B cell (primary cell): Measurements from ENCODE around the gene CAMK1D. TPM values are rescaled to one million over a fixed set of nuclear protein-coding genes. Genes with fewer than 3 reads are reported as not detected.
"Not testable (repeated sequence)": the region's sequence is repeated elsewhere in the genome, so short reads cannot be mapped to it uniquely, and the experiment has no call there.

Experiments
- ATAC-seq: fragments of 200-7000 bp; cut with Tn5 transposase; one replicate; pipeline ENCODE4 v1.10.0; 2021; ENCODE audit warnings: low read depth, mild to moderate bottlenecking, moderate number of reproducible peaks, moderate library complexity
- CTCF ChIA-PET: fragments of 350-600 bp; sonication (Branson Sonifier 250); formaldehyde crosslinking; loops from one replicate; lab custom pipeline; 2021; ENCODE audit warnings: antibody characterized with exemption, inconsistent platforms; lab: Charles Lee
- POLR2A ChIA-PET: fragments of 350-600 bp; sonication (Branson Sonifier 250); formaldehyde crosslinking; loops from one replicate; lab custom pipeline; 2021; ENCODE audit warnings: antibody characterized with exemption; lab: Charles Lee
- DNase-seq: peaks from one replicate; pipeline ENCODE4 v3.0.0; 2013
- H2AFZ ChIP-seq: 2 replicates; pipeline ENCODE4 v1.6.1; 2012; ENCODE audit warnings: mild to moderate bottlenecking, low read depth, low read length; ENCODE audit not compliant: insufficient read depth, poor library complexity, severe bottlenecking
- H3K27ac ChIP-seq, 2 donors: 1 replicate in 1 of 2; 2 replicates in 1 of 2; pipeline ENCODE4 v1.5.1; 2012 to 2013; ENCODE audit warnings: low read length in 2 of 2, mild to moderate bottlenecking in 2 of 2, moderate library complexity in 1 of 2
- H3K27me3 ChIP-seq, 4 experiments: fragments of 200-600 bp in 1 of 4; sonication (generic) in 1 of 4; replicated peaks in 1 of 4; 1 replicate in 2 of 4; 2 replicates in 2 of 4; pipeline versions ENCODE4 v1.6.1 to v1.7.0; 2013 to 2016; ENCODE audit warnings: low read length in 3 of 4, mild to moderate bottlenecking in 2 of 4, mixed read lengths in 1 of 4, moderate library complexity in 1 of 4; ENCODE audit not compliant: insufficient read depth in 4 of 4, control insufficient read depth in 3 of 4; ENCODE audit errors: control extremely low read depth in 1 of 4
- H3K36me3 ChIP-seq, 2 experiments: replicated peaks in 1 of 2; 1 replicate in 1 of 2; 2 replicates in 1 of 2; pipeline versions ENCODE4 v1.6.1 to v1.7.1; 2013; ENCODE audit warnings: low read length in 1 of 2; ENCODE audit not compliant: insufficient read depth in 2 of 2, control insufficient read depth in 1 of 2; ENCODE audit errors: control extremely low read depth in 1 of 2, extremely low read depth in 1 of 2
- H3K4me1 ChIP-seq, 2 donors: fragments of 200-600 bp in 1 of 2; sonication (generic) in 1 of 2; 1 replicate in 1 of 2; 2 replicates in 1 of 2; pipeline versions ENCODE4 v1.5.1 to v1.6.1; 2013 to 2017; ENCODE audit warnings: low read length in 2 of 2; ENCODE audit not compliant: control insufficient read depth in 2 of 2, insufficient read depth in 2 of 2
- H3K4me2 ChIP-seq: replicated peaks from 2 replicates; pipeline ENCODE3; 2012; ENCODE audit warnings: mild to moderate bottlenecking, low read depth, low read length; ENCODE audit not compliant: poor library complexity, severe bottlenecking
- H3K4me3 ChIP-seq, 5 experiments: fragments of 200-600 bp in 1 of 5; sonication (generic) in 1 of 5; 1 replicate in 3 of 5; 2 replicates in 2 of 5; pipeline versions ENCODE4 v1.5.1 to v1.7.0; 2011 to 2016; ENCODE audit warnings: low read length in 4 of 5, mild to moderate bottlenecking in 4 of 5, low read depth in 2 of 5, control low read depth in 1 of 5, moderate library complexity in 1 of 5; ENCODE audit not compliant: insufficient read depth in 1 of 5; ENCODE audit errors: control extremely low read depth in 1 of 5, extremely low read depth in 1 of 5
- H3K79me2 ChIP-seq: fragments of 200-600 bp; sonication (generic); one replicate; pipeline ENCODE4 v1.6.0; 2016; ENCODE audit warnings: low read length; ENCODE audit not compliant: control insufficient read depth, insufficient read depth
- H3K9ac ChIP-seq: fragments of 200-600 bp; sonication (generic); 2 replicates; pipeline ENCODE4 v1.6.1; 2017; ENCODE audit warnings: mild to moderate bottlenecking, low read length, moderate library complexity
- H3K9me3 ChIP-seq, 3 donors: one replicate each; pipeline versions ENCODE4 v1.6.1 to v1.7.1; 2013; ENCODE audit warnings: low read length in 2 of 3; ENCODE audit not compliant: control insufficient read depth in 2 of 3, insufficient read depth in 1 of 3; ENCODE audit errors: control extremely low read depth in 1 of 3
- H4K20me1 ChIP-seq: 2 replicates; pipeline ENCODE4 v1.6.0; 2012; ENCODE audit warnings: mild to moderate bottlenecking, low read length; ENCODE audit not compliant: insufficient read depth, control insufficient read depth, poor library complexity, severe bottlenecking
- H3K27ac Mint-ChIP-seq: one replicate; pipeline ENCODE4 v1.8.0; 2021; ENCODE audit warnings: mixed read lengths
- H3K27me3 Mint-ChIP-seq: one replicate; pipeline ENCODE4 v1.8.0; 2021; ENCODE audit warnings: mixed read lengths
- H3K4me1 Mint-ChIP-seq: one replicate; pipeline ENCODE4 v1.8.0; 2021; ENCODE audit warnings: mixed read lengths
- H3K4me3 Mint-ChIP-seq: one replicate; pipeline ENCODE4 v1.8.0; 2021; ENCODE audit warnings: mixed read lengths
- H3K9me3 Mint-ChIP-seq: one replicate; pipeline ENCODE4 v1.8.0; 2022; ENCODE audit warnings: mixed read lengths; ENCODE audit not compliant: insufficient read depth
- CTCF ChIP-seq: fragments of 200-600 bp; IDR thresholded peaks from one replicate; pipeline ENCODE4 v1.8.0; 2022; ENCODE audit warnings: antibody characterized with exemption, mild to moderate bottlenecking
- EZH2 ChIP-seq: IDR thresholded peaks from 2 replicates; pipeline ENCODE4 v1.6.1; 2012; ENCODE audit warnings: borderline replicate concordance, low read depth, mild to moderate bottlenecking, moderate library complexity, low read length; ENCODE audit not compliant: insufficient read depth, poor library complexity, severe bottlenecking
- WGBS: methylation state at CpG from one replicate; pipeline ENCODE4 v1.1.5; 2013; ENCODE audit warnings: missing lambda C conversion rate; ENCODE audit not compliant: insufficient coverage; 5-methylcytosine and 5-hydroxymethylcytosine counted together
- intact Hi-C: fragments of 100-400 bp; cut with micrococcal nuclease; formaldehyde crosslinking; loops from one replicate; pipeline ENCODE4 v1.10.0; 2022
- polyA plus RNA-seq: library from polyadenylated mRNA; depleted of rRNA; stranded (reverse); fragments of >200 nt; gene quantifications from 2 replicates; pipeline ENCODE4 v1.2.3, GENCODE V29; 2012
- total RNA-seq, 2 donors: library from RNA; stranded (reverse); fragments of 120-200 nt in 1 of 2; gene quantifications; 1 replicate in 1 of 2; 2 replicates in 1 of 2; pipeline versions ENCODE4 v1.2.3 to v1.2.4, GENCODE V29; 2013 to 2022

CAMK1D gene
- total and polyA plus RNA-seq, 2 donors (not counting 1 experiment from before 2014, with no cell fraction given): 34.1 to 69.7 TPM

DNA sequence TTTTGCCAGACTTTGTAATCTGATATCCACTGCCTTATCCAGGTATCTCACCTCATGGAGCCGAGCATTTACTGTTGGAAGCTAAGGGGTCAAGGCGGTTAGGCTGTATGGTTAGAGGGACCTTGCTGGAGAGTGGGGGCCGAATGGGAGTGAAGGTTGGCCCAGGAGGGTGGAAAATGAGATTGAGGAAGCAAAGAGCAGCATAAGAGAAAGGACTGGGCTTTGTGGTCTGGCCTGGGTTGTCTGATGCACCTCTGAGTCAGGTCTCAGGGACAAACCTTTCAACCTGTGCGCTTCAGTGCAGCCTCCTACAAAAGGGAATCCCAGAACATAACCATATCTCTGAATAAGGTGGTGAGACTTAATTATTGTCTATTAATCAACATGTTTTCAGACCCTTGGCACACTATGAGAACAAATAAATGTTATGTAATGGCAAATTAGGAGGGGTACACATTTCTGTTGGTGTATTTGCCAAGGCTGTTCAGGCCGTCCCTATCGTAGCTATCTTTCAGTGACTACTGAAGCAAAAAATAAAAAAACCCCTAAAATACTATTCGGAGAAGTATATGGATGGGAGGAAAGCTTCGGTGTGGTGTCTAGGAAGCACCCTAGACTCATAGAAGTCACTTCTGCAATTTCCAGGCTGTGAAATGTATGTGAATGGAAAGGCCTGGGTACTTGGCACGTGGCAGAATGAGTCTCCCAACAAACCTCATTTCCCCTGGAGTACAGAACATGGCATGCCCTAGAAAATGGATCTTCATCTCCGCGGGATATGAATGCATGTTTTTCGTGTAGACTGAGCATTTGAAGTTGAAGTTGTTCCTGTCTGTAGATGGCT, 4.3 kb downstream of the CAMK1D start:
- Mint-ChIP-seq H3K9me3 (no peaks in the 10 kb centered on the region), H3K27ac (peak overlapping the region; percentile 79), H3K4me3 (peak overlapping the region; percentile 38), H3K4me1 (peaks cover 72% of the 10 kb centered on the region), H3K27me3 (no peaks in the 10 kb centered on the region)
- ChIA-PET POLR2A (no interaction called here), CTCF (interaction anchor here (1.5 kb wide), 1 partner anchor 303 kb away, joined by 4 read pairs; no protein-coding TSS in a partner anchor)
- H3K4me1 ChIP-seq: peaks cover 42 to 52% of the 10 kb centered on the region in 2 donors
- peaks cover 68% of the 10 kb centered on the region for H4K20me1 ChIP-seq
- ATAC-seq: no peak
- H3K4me3 ChIP-seq: no peak overlapping the region
- peak overlapping the region; percentile 1 for H3K4me2 ChIP-seq
- intact Hi-C loops: loop anchor here (10.0 kb wide), 1 partner anchor 61 kb away; no protein-coding TSS in a partner anchor
- H3K36me3 ChIP-seq: peaks cover 1 to 11% of the 10 kb centered on the region in 2 experiments
- TF ChIP-seq EZH2 (no peak), CTCF (no peak)
- H2AFZ ChIP-seq: no peak overlapping the region
- peak overlapping the region; percentile 6 for H3K9ac ChIP-seq
- no peaks in the 10 kb centered on the region for H3K9me3 ChIP-seq
- H3K27ac ChIP-seq: peak overlapping the region in 1 of 2 donors; percentile 56
- peaks cover 90% of the 10 kb centered on the region for H3K79me2 ChIP-seq
- no peaks in the 10 kb centered on the region for H3K27me3 ChIP-seq
- WGBS: 60% methylated on average over 2 of the region's 12 CpGs
- no peak for DNase-seq

GRCh38 chr10:12354696-12355095, 5.3 kb downstream of the CAMK1D start:
- H2AFZ ChIP-seq, H3K9me3 Mint-ChIP-seq, H3K27ac ChIP-seq, H3K4me3 ChIP-seq, H3K27me3 Mint-ChIP-seq, H3K9ac ChIP-seq, H3K9me3 ChIP-seq, H3K27me3 ChIP-seq, CTCF ChIA-PET, H3K4me3 Mint-ChIP-seq, H3K27ac Mint-ChIP-seq, H3K4me2 ChIP-seq, ATAC-seq, DNase-seq: not testable (repeated sequence)
- peaks cover 83% of the 10 kb centered on the region for H3K4me1 Mint-ChIP-seq
- POLR2A ChIA-PET: interaction anchor here (0.6 kb wide), 2 partner anchors 21 to 71 kb away, joined by 3 to 4 read pairs; no protein-coding TSS in a partner anchor
- Histone ChIP-seq H4K20me1 (peaks cover 78% of the 10 kb centered on the region), H3K4me1 (peaks cover 52 to 58% of the 10 kb centered on the region in 2 donors), H3K36me3 (peaks cover 1 to 11% of the 10 kb centered on the region in 2 experiments), H3K79me2 (peaks cover 100% of the 10 kb centered on the region)
- intact Hi-C loops: loop anchor here (10.0 kb wide), 1 partner anchor 60 kb away; no protein-coding TSS in a partner anchor
- 80% methylated on average over 5 of the region's 7 CpGs for WGBS
